Inferior parietal cortex (tissue), 1 donor: ENCODE results near the gene DLGAP4.
"Not testable (repeated sequence)": the region's sequence is repeated elsewhere in the genome, so short reads cannot be mapped to it uniquely, and the experiment has no call there.

Experiments
- DNase-seq: peaks from one replicate; pipeline ENCODE4 v3.0.0-alpha.2; 2016; ENCODE audit errors: extremely low spot score

The DLGAP4 gene

DNA sequence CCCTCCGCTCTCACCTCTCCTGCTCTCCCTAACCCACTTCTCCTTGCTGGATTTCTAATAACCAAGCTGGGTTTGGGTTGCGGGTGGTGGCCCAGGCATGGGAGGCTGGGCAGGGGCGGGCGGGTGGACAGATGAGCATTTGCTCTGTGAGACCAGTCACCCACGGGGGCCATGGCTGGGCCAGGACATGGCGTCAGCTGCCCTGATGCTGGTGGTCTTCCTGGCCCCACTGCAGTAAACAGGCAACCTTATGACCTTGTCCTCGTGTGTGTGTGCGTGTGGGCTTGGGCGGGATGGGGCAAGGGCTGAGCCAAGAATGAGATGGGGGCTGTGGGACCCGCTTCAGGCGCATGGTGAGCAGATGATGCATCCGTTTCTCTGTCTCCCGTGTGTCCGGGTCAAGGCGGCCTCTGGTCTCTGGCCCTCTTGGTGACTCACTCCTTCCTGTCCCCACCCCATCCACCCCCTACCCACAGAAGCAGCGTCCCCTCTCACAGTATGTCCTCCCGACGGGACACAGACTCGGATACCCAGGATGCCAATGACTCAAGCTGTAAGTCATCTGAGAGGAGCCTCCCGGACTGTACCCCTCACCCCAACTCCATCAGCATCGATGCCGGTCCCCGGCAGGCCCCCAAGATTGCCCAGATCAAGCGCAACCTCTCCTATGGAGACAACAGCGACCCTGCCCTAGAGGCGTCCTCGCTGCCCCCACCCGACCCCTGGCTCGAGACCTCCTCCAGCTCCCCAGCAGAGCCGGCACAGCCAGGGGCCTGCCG is 193.8 kb downstream of the DLGAP4 start:
- no peak for DNase-seq

GRCh38 chr20:36501367-36502006 is 195.3 kb downstream of the DLGAP4 start:
- no peak for DNase-seq

- DNase-seq: no peak
These were observed 198.2 kb downstream of the DLGAP4 start for GRCh38 chr20:36504295-36504694.

GRCh38 chr20:36506253-36506652 is 200.1 kb downstream of the DLGAP4 start:
- no peak for DNase-seq

DNA sequence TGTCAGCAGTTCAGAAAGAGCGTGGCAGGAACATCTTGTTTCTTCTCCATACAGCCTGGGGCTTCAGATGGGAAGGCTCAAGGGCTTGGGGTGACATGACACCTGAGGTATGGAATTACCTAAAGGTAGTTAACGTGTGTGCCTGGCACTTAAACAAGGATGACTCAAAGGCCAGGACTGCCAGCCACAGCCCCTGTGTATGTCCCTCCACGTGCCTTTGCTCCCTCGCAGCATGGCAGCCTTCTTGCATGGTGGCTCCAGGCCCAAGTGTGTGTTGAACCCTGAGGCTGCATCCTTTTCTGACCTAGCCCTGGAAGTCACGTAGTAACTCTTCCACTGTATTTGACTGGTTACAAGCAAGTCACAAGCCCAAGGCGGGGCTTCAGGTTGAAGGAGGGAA is 201.6 kb downstream of the DLGAP4 start:
- DNase-seq: no peak

DNA sequence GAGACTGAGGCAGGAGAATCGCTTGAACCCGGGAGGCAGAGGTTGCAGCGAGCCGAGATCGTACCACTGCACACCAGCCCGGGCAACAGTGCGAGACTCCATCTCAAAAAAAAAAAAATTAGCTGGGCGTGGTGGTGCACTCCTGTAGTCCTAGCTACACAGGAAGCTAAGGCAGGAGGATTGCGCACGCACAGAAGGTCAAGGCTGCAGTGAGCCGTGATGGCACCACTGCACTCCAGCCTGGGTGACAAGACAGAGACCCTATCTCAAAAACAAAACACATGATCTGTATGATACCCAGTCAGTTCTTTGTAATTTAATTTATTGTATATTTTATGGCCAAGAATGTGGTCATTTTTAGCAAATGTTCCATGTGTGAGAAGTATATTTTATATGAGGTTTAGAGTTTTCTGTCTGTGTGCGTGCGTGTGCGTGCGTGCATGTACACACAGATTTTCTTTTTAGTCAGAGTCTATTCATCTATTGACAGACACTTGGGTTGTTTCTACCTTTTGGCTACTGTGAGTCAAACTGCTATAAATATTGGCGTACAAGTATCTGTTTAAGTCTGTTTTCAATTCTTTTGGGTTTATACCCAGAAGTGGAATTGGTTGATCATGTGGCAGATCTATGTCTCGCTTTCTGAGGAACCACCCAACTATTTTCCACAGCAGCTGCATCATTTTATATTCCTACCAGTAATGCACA is 213.0 kb downstream of the DLGAP4 start:
- DNase-seq: no peak

DNA sequence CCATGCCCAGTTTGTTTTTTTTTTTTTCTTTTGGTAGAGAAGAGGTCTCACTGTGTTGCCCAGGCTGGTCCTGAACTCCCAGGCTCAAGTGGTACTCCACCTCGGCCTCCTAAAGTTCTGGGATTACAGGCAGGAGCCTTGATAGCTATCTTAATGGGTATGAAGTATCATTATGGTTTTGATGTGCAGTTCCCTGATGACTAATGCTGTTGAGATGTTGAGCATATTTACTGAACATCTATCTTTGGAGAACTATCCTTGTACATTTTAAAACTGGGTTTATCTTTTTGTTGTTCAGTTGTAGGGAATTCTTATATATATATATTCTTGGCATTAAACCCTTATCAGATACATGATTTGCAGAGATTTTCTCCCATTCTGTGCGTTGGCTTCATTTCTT is 213.8 kb downstream of the DLGAP4 start:
- DNase-seq: no peak

- DNase-seq: no peak
These were observed 215.4 kb downstream of the DLGAP4 start for GRCh38 chr20:36521526-36521925.

GRCh38 chr20:36522412-36522811 is 216.3 kb downstream of the DLGAP4 start:
- not testable (repeated sequence) for DNase-seq

DNA sequence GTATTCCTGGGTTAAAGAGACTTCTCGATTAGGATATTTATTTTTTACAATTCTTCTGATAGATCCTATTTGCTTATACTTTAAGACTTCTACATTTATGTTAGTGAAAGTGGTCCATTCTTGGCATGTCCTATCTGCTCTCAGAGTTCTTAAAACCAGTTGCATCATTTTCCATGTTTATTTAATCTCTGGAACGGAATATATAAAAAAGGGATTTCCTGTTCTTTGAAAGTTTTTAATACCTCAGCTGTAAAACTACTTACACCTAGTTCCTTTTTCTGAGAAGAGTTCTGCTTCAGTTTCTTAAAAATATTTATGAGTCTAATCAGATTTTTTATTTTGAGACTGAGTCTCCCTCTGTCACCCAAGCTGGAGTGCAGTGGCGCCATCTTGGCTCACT is 217.2 kb downstream of the DLGAP4 start:
- DNase-seq: no peak

DNA sequence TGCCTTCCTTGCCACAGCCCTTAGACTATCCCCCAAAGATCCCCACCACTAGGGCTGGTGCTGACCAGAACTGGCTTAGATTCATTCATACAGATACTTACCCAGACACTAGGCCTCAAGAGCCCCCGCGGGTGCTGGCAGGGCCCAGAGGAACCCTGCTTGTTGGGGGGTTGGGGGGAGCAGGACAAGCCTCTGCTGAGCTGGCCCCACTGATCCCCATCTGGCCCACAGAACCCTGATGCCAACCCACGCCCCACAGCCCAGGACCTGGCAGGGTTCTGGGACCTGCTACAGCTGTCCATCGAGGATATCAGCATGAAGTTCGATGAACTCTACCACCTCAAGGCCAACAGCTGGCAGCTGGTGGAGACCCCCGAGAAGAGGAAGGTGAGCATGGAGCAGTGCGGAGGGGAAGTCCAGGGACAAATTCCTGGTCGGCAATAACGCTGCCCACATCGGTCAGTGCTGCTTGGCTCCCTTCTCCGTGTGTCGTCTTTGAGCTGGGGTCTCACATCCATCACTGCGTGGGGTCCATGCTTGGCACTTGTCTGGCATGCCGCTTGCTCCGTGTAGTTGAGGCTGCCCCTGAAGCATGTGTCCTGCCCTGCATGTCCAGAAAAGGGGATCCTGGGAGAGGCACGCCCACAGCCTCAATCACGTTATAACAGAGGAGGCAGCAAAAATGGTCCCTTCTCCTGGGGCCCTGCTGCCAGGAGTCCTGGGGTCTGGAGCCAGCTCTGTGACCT is 219.7 kb downstream of the DLGAP4 start:
- DNase-seq: no peak

DNA sequence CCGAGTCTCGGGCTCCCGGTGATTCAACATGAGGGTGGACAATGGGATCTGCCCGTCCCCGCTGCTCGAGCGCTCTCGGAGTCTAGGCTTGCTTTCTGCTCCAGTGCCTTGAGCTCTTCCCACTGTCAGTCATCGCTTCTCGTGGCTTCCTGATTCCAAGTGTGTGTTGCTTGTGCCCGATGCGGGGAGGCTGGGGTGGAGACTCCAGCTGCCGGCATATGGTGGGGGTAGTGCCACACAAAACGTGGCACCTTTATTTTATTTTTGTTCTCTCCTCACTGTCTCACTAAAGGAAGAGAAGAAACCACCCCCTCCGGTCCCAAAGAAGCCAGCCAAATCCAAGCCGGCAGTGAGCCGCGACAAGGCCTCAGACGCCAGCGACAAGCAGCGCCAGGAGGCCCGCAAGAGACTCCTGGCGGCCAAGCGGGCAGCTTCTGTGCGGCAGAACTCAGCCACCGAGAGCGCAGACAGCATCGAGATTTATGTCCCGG is 220.4 kb downstream of the DLGAP4 start:
- peak; percentile 27 for DNase-seq

- DNase-seq: no peak
These were observed 221.4 kb downstream of the DLGAP4 start for GRCh38 chr20:36527331-36528125.

DNA sequence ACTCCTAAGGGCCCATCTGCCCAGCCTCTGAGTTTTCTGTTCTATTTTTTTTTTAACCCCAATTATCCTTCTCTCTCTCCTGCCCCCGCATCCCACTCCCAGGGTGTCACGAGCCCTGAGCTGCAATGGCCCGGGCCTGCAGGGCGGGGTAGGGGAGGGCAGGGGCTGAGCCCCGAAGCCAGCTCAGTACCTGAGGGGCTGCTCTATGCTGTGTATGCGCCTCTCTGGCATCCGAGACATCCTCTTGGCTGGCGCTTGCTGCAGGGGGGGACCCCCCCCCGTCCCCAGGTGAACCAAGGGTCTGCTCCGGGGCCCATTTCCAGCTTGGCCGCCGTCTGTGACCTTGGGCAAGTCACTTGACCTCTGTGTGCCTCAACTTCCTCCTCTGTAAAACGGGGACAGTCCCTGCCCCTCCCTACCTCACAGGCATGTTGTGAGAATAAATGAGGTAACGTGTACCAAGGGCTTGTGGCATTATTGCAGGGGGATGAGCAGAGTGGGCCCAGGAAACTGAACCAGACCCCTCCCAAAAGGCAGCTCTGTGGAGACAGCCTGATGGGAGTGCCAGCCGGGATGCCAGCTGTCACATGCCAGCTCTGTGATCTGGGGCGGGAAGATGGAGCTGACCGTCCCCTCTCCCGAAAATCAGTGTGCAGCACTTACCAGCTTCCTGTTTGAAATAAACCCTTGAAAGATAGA is 222.2 kb downstream of the DLGAP4 start:
- DNase-seq: no peak

DNA sequence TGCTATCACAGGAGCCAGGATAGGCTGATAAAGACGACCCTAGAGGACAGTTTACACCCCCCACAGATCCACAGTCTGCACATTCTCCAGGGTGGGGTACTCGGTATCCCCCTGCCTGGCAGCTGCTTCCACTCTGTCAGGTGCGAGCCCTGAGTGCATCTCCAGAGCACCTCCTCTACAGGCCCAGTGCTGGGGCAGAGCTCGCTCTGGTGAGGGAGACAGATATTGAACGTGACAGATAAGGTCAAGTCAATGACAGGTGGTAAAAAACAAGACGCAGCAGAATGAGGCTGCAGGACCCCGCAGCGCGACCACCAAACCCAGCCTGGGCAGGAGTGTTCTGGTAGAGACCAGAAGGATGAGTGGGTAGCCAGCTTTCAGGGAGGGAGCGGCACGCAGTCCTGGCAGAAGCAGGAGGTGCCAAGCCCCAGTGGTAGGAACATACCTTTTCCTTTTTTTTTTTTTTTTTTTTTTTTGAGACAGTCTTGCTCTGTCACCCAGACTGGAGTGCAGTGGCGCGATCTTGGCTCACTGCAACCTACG is 222.8 kb downstream of the DLGAP4 start:
- no peak for DNase-seq

GRCh38 chr20:36532388-36532787 is 226.2 kb downstream of the DLGAP4 start:
- DNase-seq: no peak

GRCh38 chr20:36532822-36533221 is 226.7 kb downstream of the DLGAP4 start:
- DNase-seq: no peak

- DNase-seq: no peak
These were observed 232.0 kb downstream of the DLGAP4 start for GRCh38 chr20:36538026-36538722.

- no peak for DNase-seq
These were observed 234.5 kb downstream of the DLGAP4 start for GRCh38 chr20:36540551-36541211.
